ENCODE results near the gene NOP16. TPM values are rescaled to one million over a fixed set of nuclear protein-coding genes. Genes with fewer than 3 reads are reported as not detected.

Gene NOP16, protein sequence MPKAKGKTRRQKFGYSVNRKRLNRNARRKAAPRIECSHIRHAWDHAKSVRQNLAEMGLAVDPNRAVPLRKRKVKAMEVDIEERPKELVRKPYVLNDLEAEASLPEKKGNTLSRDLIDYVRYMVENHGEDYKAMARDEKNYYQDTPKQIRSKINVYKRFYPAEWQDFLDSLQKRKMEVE
- total RNA-seq = 10 to 100 TPM; 29.3 to 29.7 TPM

DNA sequence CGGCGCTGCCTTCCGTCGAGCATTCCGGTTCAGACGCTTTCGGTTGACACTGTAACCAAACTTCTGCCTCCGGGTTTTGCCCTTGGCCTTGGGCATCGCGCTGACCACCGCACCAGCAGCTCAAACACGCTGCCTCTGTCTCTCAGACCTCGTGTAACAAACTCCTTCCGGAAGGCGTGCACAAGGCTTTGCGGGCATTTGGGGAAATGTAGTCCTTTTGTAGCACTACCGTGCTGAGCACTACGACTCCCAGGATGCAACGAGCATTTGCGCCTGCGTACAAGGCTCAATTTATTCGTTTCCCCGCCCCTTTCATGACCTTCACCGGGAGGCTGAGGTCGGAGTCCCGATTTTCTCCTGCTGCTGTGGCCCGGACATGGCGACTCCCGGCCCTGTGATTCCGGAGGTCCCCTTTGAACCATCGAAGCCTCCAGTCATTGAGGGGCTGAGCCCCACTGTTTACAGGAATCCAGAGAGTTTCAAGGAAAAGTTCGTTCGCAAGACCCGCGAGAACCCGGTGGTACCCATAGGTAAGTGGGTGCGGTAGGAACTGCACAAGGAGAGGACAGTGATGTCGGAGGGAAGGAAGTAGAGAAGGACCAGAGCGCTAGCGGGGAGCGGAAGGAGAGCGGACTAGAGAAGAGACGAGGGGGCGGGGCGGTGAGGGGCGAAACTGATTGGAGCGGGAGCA, at the start of gene NOP16, which contains the start of gene HIGD2A:
TSS of gene NOP16 (minus strand) at position 155 of the 691 bp plus-strand sequence. CDS start at position 96, 59 bp downstream.
TSS of gene HIGD2A (plus strand) at position 308 of the 691 bp plus-strand sequence. CDS start at position 377, 69 bp downstream.

GRCh38 chr5:176415952-176416924, 27.8 kb upstream of the NOP16 start, which contains the start of gene CLTB:
Gene CLTB, minus strand, starts transcription at chr5:176416539. Its CDS starts 176 bp downstream, at chr5:176416363.

GRCh38 chr5:176365351-176366231, 22.8 kb downstream of the NOP16 start, which contains the start of gene ARL10:
Gene ARL10, plus strand, starts transcription at chr5:176365487. Its CDS starts 77 bp downstream, at chr5:176365564.

DNA sequence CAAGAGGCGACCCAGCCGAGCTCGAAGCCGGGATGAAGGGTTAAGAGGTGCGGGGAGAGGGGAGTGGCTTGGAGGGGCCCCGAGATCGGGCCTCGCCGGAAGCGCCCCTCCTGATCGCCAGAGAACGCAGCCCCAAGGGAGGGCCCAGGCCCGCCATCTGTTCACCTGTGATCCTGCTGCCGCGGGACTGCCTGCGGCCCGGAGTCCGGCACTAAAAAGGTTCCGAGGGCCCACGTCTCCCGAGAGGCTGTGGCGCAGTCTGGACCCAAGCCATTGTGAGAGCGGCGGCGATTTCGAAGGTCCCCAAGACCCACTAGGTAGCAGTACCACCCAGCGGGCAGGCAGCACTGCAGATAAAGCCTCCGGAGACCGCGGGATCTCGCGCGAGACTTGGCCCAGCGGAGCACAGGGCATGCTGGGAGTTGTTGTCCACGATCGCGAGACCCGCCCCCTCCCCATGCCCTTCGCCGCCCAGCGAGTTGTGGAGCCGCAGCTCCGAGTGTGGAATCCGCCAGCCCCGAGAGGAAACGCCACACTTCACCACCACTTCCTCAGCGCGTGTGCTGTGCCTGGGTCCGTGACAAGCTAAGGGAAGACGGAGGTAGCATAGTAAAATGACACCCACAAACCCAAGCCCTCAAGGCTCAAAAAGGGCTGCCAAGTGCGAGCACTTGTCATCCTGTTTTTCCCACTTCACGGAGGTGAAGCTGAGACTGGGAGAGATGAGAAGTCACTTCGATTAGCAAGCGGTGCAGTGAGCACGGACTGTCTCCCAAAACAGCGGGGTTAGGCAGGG, 26.8 kb downstream of the NOP16 start, which contains the start of gene KIAA1191:
TSS of gene KIAA1191 (minus strand) at position 328 of the 796 bp plus-strand sequence. CDS start 2,256 bp downstream, outside the sequence.

Small RNA genes within 50 kb of the gene (microRNA-seq; reads per million reads assigned to microRNA genes)
- gene MIR1271 (ENCODE audit: borderline microRNAs expressed, borderline replicate concordance) = 1.3 reads per million

Other genes with a start within 250 kb of the NOP16 start
- gene SIMC1, start 150.2 kb downstream of the NOP16 start, total RNA-seq = 10 to 100 TPM; 28.9 to 29.3 TPM
- 10 to 100 TPM; 50.8 to 51.1 TPM for gene KIAA1191, start 26.8 kb downstream of the NOP16 start, total RNA-seq
- gene ARL10, start 23.1 kb downstream of the NOP16 start, total RNA-seq = 10 to 100 TPM; 11.6 to 15.9 TPM
- 100 to 1,000 TPM; 185 to 189 TPM for gene HIGD2A, start 153 bp upstream of the NOP16 start, total RNA-seq
- 10 to 100 TPM; 54.6 to 58.6 TPM for gene CLTB, start 27.9 kb upstream of the NOP16 start, total RNA-seq
- gene FAF2, start 59.8 kb upstream of the NOP16 start, total RNA-seq = 10 to 100 TPM; 32.6 to 34.7 TPM
- 100 to 1,000 TPM; 161 to 165 TPM for gene RNF44, start 148.8 kb upstream of the NOP16 start, total RNA-seq
- 1 to 10 TPM; 1.9 to 2.1 TPM for gene CDHR2, start 160.7 kb upstream of the NOP16 start, total RNA-seq
- gene GPRIN1, start 221.6 kb upstream of the NOP16 start, total RNA-seq = 1 to 10 TPM; 2.2 to 2.3 TPM
- gene SNCB, start 241.9 kb upstream of the NOP16 start, total RNA-seq = not detected
- gene EIF4E1B, start 242.1 kb upstream of the NOP16 start, total RNA-seq = not detected